NOMO-1 (cell line): ENCODE data around the gene SELENOI.

Source experiments
- DNase-seq, 2 experiments: peaks; one replicate each; lab custom pipeline; 2025; ENCODE audit not compliant: unreplicated experiment in 2 of 2; lab: John Stamatoyannopoulos, UW

SELENOI gene

DNA sequence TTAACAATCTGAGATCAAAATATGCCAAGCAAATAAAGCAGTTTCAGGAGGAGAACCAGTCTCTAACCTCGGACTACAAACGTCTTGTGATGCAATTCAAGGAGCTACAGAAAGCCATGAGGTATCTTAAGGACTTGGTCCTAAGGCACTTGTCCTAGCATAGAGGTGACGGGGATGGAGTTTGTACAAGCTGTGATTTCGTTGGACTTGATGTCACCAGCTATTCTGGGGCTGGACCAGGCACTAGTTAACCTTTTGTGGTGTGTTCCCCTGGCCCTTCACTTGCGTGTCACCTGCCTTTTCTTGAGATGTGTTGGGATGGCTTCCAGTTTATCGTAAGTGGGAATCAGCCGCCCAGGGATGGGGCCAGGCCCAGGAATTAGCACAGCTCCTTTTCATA lies 98.3 kb downstream of the SELENOI start:
- DNase-seq: no peak
